GM18870 (cell line): ENCODE data around the gene SLC5A1.

Experiments
- ATAC-seq: cut with Tn5 transposase; IDR thresholded peaks from one replicate; pipeline ENCODE4 v1.9.1; 2021; ENCODE audit warnings: moderate library complexity; ENCODE audit not compliant: unreplicated experiment

SLC5A1 gene

GRCh38 chr22:32050678-32051515 lies 7.8 kb downstream of the SLC5A1 start:
- no peak for ATAC-seq

- ATAC-seq = no peak
These were observed 9.2 kb downstream of the SLC5A1 start for GRCh38 chr22:32052244-32052643.

GRCh38 chr22:32052936-32053791 lies 10.1 kb downstream of the SLC5A1 start:
- no peak for ATAC-seq

DNA sequence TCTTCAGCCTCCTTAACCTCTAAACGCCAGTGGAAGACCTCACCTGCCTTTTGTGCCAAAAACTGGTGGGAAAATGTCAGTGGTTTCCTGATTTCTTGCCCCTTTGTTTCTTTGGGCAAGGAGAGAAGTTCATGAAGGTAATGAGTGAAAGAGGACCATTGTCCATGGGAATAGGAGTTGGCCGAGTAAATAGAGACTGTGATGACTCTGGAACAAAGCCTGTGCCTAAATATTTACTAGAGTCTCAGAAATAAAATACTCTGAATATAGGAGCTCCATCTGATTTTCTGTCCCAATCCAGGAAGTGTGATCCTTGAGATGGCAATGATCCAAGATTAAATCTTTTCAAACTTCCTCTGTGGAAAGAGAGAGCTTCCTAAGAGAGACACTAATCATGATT lies 12.0 kb downstream of the SLC5A1 start:
- ATAC-seq = no peak

DNA sequence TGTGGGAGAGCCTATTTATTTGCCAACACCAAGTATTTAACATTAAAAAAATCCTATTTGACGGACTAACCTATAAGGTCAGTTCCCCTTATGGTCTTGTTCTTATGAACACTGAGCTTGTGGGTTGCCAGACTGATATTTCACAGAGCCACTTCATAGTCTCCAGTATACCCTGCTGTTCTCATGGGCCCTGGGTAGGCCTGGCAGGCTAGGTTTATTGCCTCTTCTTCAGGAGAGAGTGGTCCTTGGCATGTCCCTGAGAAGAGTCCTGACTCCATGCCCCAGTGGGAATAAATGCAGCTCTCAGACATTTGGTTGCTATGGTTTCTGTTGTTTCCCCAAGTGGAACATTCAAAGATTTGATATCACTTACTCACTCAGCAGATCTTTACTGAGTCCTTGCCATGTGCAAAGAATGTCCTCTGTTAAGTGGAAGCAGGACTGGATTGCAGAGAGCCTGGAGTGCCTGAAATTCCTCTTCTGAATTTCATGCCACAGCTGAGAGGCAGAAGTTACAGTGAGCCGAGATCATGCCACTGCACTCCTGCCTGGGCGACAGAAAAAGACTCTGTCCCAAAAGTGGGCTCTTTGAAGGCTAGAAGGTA lies 15.7 kb downstream of the SLC5A1 start:
- no peak for ATAC-seq

- ATAC-seq = no peak
These were observed 16.4 kb downstream of the SLC5A1 start for GRCh38 chr22:32059426-32059825.

- ATAC-seq = no peak
These were observed 20.6 kb downstream of the SLC5A1 start for GRCh38 chr22:32063701-32064100.

DNA sequence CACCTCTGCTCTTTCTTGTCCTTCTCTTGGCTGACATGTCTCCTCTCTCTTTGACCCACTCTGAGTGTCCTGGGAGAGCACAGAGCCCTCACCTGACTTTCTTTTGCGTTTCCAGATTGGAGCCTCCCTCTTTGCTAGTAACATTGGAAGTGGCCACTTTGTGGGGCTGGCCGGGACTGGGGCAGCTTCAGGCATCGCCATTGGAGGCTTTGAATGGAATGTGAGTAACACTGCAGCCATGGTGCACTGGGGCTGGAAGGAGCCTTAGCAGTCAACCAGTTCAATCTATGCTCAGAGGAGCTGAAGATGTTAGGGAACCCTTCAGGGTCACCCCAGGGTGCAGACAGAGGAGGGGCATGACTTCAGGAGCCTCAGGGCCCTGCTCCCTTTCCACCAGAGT lies 23.8 kb downstream of the SLC5A1 start:
- ATAC-seq = no peak

DNA sequence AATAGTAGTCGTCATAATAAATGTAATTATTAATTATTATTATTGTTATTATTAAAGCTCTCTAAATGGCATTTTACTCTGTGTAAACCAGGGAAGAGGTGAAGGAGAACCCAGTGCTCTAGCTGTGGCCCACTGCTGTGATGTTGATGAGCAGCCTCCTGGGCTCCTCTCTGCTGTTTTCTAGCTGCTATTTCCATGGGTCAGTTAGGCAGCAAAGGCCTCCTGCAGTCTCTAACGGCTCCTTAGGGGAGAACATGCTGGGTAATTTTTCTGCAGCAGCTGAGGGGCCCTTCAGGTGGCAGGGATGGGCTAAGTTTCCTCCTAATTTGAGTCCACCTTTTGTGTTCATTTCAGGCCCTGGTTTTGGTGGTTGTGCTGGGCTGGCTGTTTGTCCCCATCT lies 24.6 kb downstream of the SLC5A1 start:
- ATAC-seq = no peak

DNA sequence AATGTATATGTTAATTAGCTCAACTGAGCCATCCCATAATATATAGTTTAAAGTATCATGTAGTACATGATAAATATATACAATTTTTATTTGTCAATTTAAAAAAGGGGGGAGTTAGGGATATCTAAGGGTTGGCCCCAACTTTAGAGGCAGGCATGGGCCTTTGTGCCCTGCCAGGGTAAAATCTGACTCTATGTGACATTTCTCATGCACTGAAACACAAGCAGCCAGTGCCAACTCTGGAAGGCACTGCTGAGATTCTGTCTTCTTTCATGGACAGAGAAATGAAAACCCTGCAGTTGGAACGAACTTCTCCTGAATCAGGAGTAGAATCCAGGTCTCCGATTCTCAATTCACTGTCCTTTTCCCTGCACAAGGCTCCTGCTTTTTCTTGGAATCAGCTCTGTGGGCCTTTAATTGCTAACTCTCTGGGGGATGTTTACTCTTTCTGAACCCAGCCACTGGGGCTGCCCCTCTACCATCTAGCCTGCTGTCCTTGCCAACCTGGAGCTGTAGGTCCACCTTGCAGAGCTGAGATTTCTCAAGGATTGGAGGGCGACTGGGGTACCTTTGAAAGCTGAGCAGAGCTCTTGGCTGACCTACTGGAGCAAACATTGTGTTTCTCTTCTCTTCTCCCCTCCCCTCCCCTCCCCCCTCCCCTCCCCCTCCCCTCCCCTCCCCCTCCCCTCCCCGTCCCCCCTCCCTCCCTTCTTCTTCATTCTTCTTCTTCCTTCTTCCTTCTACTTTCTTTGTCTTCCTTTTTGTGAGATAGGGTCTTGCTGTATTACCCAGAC lies 26.7 kb downstream of the SLC5A1 start:
- no peak for ATAC-seq

DNA sequence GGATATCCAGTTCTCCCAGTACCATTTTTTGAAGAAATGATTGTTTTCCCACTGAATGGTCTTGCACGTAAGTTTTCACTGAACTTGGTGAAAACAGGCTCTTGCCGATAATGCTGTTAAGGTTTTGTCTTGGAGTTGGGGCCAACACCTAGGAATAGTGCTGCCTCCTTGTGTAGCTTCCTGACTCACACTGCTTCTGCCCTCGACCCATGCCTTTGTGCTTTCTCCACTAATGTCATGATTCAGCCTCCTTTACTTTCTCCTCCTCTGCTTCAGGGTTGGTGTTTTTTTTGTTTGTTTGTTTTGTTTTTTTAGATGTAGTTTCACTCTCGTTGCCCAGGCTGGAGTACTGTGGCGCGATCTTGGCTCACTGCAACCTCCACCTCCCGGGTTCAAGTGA lies 30.2 kb downstream of the SLC5A1 start:
- ATAC-seq = no peak

GRCh38 chr22:32073823-32074380 lies 30.8 kb downstream of the SLC5A1 start:
- ATAC-seq = no peak

- no peak for ATAC-seq
These were observed 33.1 kb downstream of the SLC5A1 start for GRCh38 chr22:32075997-32076760.

GRCh38 chr22:32076761-32077084 lies 33.7 kb downstream of the SLC5A1 start:
- no peak for ATAC-seq

- no peak for ATAC-seq
These were observed 34.1 kb downstream of the SLC5A1 start for GRCh38 chr22:32077151-32077550.

GRCh38 chr22:32079130-32080089 lies 36.3 kb downstream of the SLC5A1 start:
- no peak for ATAC-seq

DNA sequence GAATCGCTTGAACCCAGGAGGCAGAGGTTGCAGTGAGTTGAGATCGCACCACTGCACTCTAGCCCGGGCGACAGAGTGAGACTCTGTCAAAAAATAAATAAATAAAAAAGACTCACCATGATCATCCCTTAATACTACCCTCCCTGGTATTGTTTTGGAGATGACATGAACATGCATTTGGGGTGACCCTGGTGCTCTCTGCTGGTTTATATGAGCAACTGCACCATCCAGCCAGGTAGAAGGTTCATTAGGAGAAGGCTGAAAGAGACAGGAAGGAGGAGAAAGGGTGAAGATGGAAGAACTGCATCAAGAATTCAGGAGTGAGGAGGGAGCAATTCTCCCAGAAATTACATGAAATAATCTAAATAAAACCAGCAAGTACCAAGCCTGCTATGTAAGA lies 37.8 kb downstream of the SLC5A1 start:
- no peak for ATAC-seq

- no peak for ATAC-seq
These were observed 39.3 kb downstream of the SLC5A1 start for GRCh38 chr22:32082331-32082730.

GRCh38 chr22:32083000-32083399 lies 39.9 kb downstream of the SLC5A1 start:
- no peak for ATAC-seq
